Natural killer cell (primary cell): ENCODE results near the gene HSD17B1. TPM values are rescaled to one million over a fixed set of nuclear protein-coding genes. Genes with fewer than 3 reads are reported as not detected.

ENCODE experiments used
- ATAC-seq, 3 donors: fragments of 150-1000 bp in 2 of 3; fragments of 200-7000 bp in 1 of 3; cut with Tn5 transposase; 1 replicate in 1 of 3; 2 replicates in 2 of 3; pipeline ENCODE4 v1.10.0; 2021; ENCODE audit warnings: mild to moderate bottlenecking in 2 of 3, moderate library complexity in 2 of 3
- DNase-seq, 2 donors: peaks; one replicate each; pipeline versions ENCODE4 v3.0.0 to v3.0.0-alpha.2; 2013 to 2021; ENCODE audit warnings: mixed read lengths in 1 of 2
- H3K27ac ChIP-seq: one replicate; pipeline ENCODE4 v1.5.1; 2013; ENCODE audit warnings: mild to moderate bottlenecking, low read length
- H3K27me3 ChIP-seq: one replicate; pipeline ENCODE4 v1.6.1; 2013; ENCODE audit warnings: low read length; ENCODE audit not compliant: control insufficient read depth, insufficient read depth
- H3K36me3 ChIP-seq: one replicate; pipeline ENCODE4 v1.6.1; 2013; ENCODE audit warnings: low read length; ENCODE audit not compliant: control insufficient read depth, insufficient read depth
- H3K4me1 ChIP-seq: one replicate; pipeline ENCODE4 v1.6.1; 2013; ENCODE audit warnings: low read length; ENCODE audit not compliant: control insufficient read depth, insufficient read depth
- H3K4me3 ChIP-seq: one replicate; pipeline ENCODE4 v1.5.1; 2013; ENCODE audit warnings: low read length
- H3K9me3 ChIP-seq: one replicate; pipeline ENCODE4 v1.6.1; 2013; ENCODE audit warnings: low read length; ENCODE audit not compliant: control insufficient read depth, insufficient read depth
- H3K27ac Mint-ChIP-seq, 2 donors: one replicate each; pipeline ENCODE4 v1.8.0; 2022; ENCODE audit warnings: mild to moderate bottlenecking in 2 of 2, mixed read lengths in 2 of 2, moderate library complexity in 1 of 2
- H3K27me3 Mint-ChIP-seq, 2 donors: one replicate each; pipeline ENCODE4 v1.8.0; 2022; ENCODE audit warnings: low read depth in 2 of 2, mixed read lengths in 2 of 2
- H3K36me3 Mint-ChIP-seq: one replicate; pipeline ENCODE4 v1.8.0; 2022; ENCODE audit warnings: mixed read lengths
- H3K4me1 Mint-ChIP-seq, 2 donors: one replicate each; pipeline ENCODE4 v1.8.0; 2022; ENCODE audit warnings: mixed read lengths in 2 of 2
- H3K4me3 Mint-ChIP-seq: one replicate; pipeline ENCODE4 v1.8.0; 2022; ENCODE audit warnings: mild to moderate bottlenecking, moderate library complexity, mixed read lengths
- H3K9me3 Mint-ChIP-seq, 2 donors: one replicate each; pipeline ENCODE4 v1.8.0; 2022; ENCODE audit warnings: mixed read lengths in 2 of 2
- WGBS: methylation state at CpG from one replicate; pipeline ENCODE4 v1.1.7; 2013; ENCODE audit warnings: missing lambda C conversion rate; ENCODE audit not compliant: insufficient coverage; 5-methylcytosine and 5-hydroxymethylcytosine counted together
- intact Hi-C: fragments of 100-400 bp; cut with micrococcal nuclease; formaldehyde crosslinking; loops from one replicate; pipeline ENCODE4 v1.14.2; 2022
- total RNA-seq, 4 donors: library from RNA; stranded (reverse); fragments of 120-200 nt in 1 of 4; gene quantifications; one replicate each; pipeline versions ENCODE4 v1.2.3 to v1.2.4, GENCODE V29; 2013 to 2022
- TF ChIP-seq, protein P1 (sequence below): fragments of 200-600 bp; IDR thresholded peaks from one replicate; pipeline ENCODE4 v1.8.0; 2022; ENCODE audit warnings: antibody characterized with exemption

Gene HSD17B1
- total RNA-seq, 3 donors from 2014 or later (not counting 1 experiment from before 2014, with no cell fraction given) = 0.68 to 1.6 (median 1.2) TPM

DNA sequence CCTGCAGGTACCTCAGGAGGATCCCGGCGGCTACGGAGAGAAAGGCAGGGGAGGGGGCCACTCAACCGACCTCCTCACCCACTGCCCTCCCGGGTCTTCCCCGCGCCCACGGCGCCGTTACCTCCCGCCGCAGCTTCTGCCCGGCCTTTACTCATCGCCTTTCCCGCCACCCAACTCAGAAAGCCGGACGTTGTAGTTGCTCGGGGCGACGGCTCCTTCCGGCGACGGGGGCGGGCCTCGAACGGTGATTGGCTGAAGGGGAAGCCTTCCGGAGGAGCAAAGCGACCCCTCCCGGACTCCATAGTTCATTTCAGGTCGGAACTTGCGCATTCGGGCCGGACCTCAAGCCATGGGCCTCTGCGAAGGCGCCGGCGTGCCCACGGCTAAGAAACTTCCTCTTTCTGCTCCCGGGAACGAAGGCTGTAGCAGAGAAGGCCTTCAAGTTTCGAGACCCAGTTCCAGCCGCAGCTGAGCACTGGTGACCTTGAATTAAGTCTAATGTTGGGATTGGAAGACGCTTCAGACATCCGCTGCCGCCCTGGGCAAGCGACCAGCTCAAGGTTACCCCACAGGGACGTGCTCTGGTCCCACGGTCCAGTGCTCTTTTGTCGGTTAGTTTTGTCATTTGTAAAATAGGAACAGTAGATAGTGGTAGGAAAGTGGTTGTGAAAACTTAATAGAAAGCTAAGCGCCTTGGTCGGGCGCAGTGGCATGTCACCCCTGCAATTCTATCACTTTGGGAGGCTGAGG, 25.0 kb downstream of the HSD17B1 start, which contains the start of gene PSMC3IP:
Gene PSMC3IP (minus strand): TSS at position 198 of the 750 bp plus-strand sequence. CDS start 43 bp downstream, at position 155.
- no peaks in the 10 kb centered on the region for H3K27me3 ChIP-seq
- H3K27ac Mint-ChIP-seq = peak within 1 kb of the TSS; percentile 95 to 96
- no peaks in the 10 kb centered on the region for H3K9me3 ChIP-seq
- H3K27ac ChIP-seq = peak within 1 kb of the TSS; percentile 79
- WGBS = under 1% methylated on average over 52 of the region's 52 CpGs
- peaks cover 36 to 39% of the 10 kb centered on the region in 2 donors for H3K4me1 Mint-ChIP-seq
- DNase-seq (peak; percentile 88 to 94), ATAC-seq (peak; percentile 96 to 98 (median 96))
- H3K4me3 Mint-ChIP-seq = peak within 1 kb of the TSS; percentile 98
- no peaks in the 10 kb centered on the region for H3K9me3 Mint-ChIP-seq
- TF ChIP-seq, protein P1, sequence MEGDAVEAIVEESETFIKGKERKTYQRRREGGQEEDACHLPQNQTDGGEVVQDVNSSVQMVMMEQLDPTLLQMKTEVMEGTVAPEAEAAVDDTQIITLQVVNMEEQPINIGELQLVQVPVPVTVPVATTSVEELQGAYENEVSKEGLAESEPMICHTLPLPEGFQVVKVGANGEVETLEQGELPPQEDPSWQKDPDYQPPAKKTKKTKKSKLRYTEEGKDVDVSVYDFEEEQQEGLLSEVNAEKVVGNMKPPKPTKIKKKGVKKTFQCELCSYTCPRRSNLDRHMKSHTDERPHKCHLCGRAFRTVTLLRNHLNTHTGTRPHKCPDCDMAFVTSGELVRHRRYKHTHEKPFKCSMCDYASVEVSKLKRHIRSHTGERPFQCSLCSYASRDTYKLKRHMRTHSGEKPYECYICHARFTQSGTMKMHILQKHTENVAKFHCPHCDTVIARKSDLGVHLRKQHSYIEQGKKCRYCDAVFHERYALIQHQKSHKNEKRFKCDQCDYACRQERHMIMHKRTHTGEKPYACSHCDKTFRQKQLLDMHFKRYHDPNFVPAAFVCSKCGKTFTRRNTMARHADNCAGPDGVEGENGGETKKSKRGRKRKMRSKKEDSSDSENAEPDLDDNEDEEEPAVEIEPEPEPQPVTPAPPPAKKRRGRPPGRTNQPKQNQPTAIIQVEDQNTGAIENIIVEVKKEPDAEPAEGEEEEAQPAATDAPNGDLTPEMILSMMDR = peak; percentile 12
- H3K27me3 Mint-ChIP-seq = no peaks in the 10 kb centered on the region
- peaks cover 18% of the 10 kb centered on the region for H3K4me1 ChIP-seq
- H3K4me3 ChIP-seq = peak within 1 kb of the TSS; percentile 88
- intact Hi-C loops = loop anchor here (1.0 to 5.0 kb wide), 4 partner anchors 15 to 185 kb away; partner anchors contain the start of genes COASY, RAMP2, RETREG3 and TUBG1
- peaks cover 50% of the 10 kb centered on the region for H3K36me3 ChIP-seq
- H3K36me3 Mint-ChIP-seq = peaks cover 14% of the 10 kb centered on the region

DNA sequence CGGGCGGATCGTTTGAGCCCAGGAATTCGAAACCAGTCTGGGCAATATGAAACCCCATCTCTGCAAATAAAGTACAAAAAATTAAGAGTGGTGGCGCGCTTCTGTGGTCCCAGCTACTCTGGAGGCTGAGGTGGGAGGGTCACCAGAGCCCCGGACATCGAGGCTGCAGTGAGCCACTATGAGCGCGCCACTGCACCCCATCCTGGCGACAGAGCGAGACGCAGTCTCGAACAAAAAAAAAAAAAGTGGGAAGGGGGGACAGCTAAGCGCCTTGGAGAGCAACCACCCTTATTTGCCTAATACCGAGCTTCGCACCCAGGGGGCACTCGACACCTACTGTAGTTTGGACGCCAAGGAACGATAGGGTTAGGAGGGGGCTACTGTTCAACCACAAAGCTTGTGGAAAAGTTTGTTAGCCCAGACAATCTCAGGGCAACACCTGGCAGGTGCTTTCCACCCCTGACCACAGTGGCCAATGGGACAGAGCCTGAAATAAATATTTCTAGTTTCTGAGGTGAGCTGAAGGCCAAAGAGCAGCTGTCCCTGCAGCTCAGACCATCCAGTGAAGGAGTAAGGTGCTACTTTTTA, 25.7 kb downstream of the HSD17B1 start:
- WGBS = 0% methylated on average over 20 of the region's 20 CpGs
- intact Hi-C loops = loop anchor here (1.0 to 5.0 kb wide), 3 partner anchors 16 to 184 kb away; partner anchors contain the start of genes COASY and RAMP2
- no peaks in the 10 kb centered on the region for H3K9me3 ChIP-seq
- peaks cover 12% of the 10 kb centered on the region for H3K36me3 Mint-ChIP-seq
- H3K36me3 ChIP-seq = peaks cover 50% of the 10 kb centered on the region
- H3K4me3 ChIP-seq = peak overlapping the region; percentile 88
- H3K27me3 Mint-ChIP-seq = no peaks in the 10 kb centered on the region
- peak overlapping the region; percentile 98 for H3K4me3 Mint-ChIP-seq
- peak overlapping the region; percentile 79 for H3K27ac ChIP-seq
- peaks cover 33 to 34% of the 10 kb centered on the region in 2 donors for H3K4me1 Mint-ChIP-seq
- TF ChIP-seq, protein P1 = peak; percentile 59
- H3K27me3 ChIP-seq = no peaks in the 10 kb centered on the region
- H3K27ac Mint-ChIP-seq = peak overlapping the region; percentile 95 to 96
- no peaks in the 10 kb centered on the region for H3K9me3 Mint-ChIP-seq
- DNase-seq = peak; percentile 61 to 83
- peak; percentile 47 to 56 (median 49) for ATAC-seq
- H3K4me1 ChIP-seq = peaks cover 18% of the 10 kb centered on the region

DNA sequence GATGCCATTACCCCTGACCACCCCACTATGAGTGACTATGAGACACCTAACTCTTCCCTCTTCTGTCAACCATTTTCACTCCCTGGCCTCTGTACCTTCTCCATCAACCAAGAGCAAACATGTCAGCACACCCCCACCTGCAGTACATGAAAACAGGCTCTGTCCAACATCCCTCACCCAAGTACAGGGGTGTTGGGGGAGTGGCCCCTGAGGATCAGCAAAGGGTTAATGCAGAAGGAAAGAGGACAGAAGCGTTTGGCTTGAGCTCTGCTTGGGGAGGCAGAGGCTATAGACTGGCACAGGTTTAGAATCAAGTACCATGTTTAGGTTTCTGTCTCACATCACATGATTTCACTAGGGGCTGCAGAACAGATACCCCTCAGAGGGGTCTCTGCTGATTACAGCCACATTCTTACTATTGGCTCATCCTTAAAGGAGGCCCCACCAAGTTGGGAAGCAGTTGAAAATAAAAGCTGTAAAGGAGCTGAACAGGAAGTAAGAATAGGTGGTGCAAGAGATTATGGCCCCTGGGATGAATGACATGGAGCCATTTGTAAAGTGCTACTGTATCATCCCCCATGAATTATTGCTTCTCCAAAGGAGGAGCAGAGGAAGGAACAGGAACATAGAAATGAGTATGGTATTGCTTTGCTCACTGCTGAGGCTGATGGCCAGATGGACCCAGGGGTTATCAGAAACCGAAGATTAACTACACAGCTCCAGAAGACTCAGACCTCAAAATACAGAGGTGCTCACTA, 27.2 kb downstream of the HSD17B1 start:
- no peak overlapping the region for H3K4me3 Mint-ChIP-seq
- H3K4me1 Mint-ChIP-seq = peaks cover 28 to 31% of the 10 kb centered on the region in 2 donors
- H3K36me3 ChIP-seq = peaks cover 56% of the 10 kb centered on the region
- TF ChIP-seq, protein P1 = no peak
- H3K27me3 ChIP-seq = no peaks in the 10 kb centered on the region
- ATAC-seq (no peak), DNase-seq (no peak)
- H3K36me3 Mint-ChIP-seq = peaks cover 7% of the 10 kb centered on the region
- H3K27ac ChIP-seq = no peak overlapping the region
- intact Hi-C loops = loop anchor here (2.0 to 5.0 kb wide), 2 partner anchors 17 to 182 kb away; partner anchors contain the start of genes COASY and RAMP2
- H3K4me1 ChIP-seq = peaks cover 18% of the 10 kb centered on the region
- H3K9me3 Mint-ChIP-seq = no peaks in the 10 kb centered on the region
- H3K4me3 ChIP-seq = no peak overlapping the region
- H3K27ac Mint-ChIP-seq = peak overlapping the region; percentile 34 to 61
- H3K27me3 Mint-ChIP-seq = no peaks in the 10 kb centered on the region
- no peaks in the 10 kb centered on the region for H3K9me3 ChIP-seq
- 72% methylated on average over 2 of the region's 2 CpGs for WGBS
